HG02981 (cell line): ENCODE data around the gene GNAQ.

Experiments used
- ATAC-seq: cut with Tn5 transposase; IDR thresholded peaks from one replicate; pipeline ENCODE4 v1.9.1; 2021; ENCODE audit warnings: mild to moderate bottlenecking, moderate library complexity; ENCODE audit not compliant: unreplicated experiment

The GNAQ gene

DNA sequence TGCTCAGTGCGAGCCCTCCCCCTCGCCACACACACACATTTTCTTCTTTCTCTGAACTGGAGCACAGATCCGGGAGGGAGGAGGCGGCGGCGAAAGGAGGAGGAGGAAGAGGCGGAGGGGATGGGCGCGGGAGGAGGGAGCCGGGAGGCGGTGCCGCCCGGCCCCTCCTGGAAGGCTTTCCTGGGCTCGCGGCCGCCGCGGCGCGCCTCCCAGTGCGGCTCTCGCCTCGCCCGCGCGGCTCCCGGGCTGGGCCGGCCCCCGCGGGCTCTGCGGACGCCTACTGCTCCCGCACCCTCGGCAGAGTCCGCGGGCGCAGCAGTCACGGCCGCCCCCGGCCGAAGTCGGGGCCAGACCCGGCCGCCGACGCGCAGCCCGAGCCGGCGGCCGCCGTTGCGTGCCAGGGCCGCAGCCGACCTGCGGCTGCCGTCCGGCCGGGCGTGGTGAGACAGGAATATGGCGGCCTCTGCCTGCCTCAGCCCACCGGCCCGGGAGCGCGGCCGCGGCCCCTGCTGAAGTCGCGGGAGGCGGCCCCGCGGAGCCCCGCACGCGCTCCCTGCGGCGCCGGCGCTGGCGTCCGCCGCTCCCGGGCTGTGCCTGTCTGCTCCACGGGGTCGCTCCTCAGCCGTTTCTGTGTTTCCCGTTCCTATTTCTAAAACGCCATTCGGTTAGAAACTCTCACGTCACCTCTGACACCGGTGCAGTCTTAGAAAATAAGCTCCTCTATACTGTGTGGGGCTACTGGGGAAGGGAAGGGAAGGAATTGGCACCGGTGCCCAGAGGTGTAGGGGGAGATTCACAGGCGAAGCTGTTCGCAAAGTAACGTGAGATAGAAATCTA is 500 bp upstream of the GNAQ start:
- ATAC-seq: no peak

- no peak for ATAC-seq
Measured at GRCh38 chr9:78030553-78031443, 813 bp downstream of the GNAQ start.

- no peak for ATAC-seq
Measured at GRCh38 chr9:78030296-78030552, 1.4 kb downstream of the GNAQ start.

GRCh38 chr9:78029551-78030295 is 1.9 kb downstream of the GNAQ start:
- no peak for ATAC-seq

- ATAC-seq: no peak
Measured at GRCh38 chr9:78028926-78029325, 2.7 kb downstream of the GNAQ start.

DNA sequence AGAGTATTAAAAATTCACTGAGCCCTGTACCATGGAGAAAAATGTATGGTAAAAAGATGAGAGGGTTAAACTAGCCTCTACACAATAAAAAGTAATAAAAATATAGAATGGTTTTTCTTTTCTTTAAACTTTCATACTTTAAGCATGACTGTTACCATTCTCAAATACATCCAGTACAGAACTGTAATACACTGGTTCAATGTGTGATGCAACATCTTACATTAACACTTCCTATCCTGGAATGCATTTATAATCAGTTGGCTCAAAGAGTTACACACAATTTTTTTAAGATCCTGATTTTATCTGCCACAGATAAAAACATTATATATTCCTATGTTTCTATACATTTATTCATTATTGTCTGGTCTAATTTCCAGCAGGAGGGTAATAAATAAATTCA is 4.7 kb downstream of the GNAQ start:
- no peak for ATAC-seq

GRCh38 chr9:78026416-78026815 is 5.2 kb downstream of the GNAQ start:
- ATAC-seq: no peak

- ATAC-seq: no peak
Measured at GRCh38 chr9:78025186-78025585, 6.4 kb downstream of the GNAQ start.

- no peak for ATAC-seq
Measured at GRCh38 chr9:78023003-78023741, 8.4 kb downstream of the GNAQ start.

DNA sequence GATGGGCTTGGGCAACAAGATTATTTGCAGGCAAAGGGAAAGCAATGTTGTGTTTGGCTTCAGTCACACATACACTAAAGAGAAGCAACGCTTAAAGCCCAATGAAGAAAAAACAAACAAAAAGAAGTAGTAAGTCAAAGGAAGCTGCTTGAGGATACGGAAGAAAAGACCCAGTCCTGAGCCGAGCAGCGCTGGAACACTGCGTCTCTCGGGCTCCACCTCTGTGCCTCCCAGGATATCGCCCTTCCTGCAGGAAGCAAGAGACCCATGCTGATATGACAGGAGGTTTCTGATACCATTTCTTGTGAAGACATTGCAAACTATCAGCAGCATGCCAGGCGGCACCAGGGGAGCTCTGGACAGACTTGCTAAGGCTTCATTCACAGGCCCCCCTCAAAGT is 9.9 kb downstream of the GNAQ start:
- ATAC-seq: no peak

DNA sequence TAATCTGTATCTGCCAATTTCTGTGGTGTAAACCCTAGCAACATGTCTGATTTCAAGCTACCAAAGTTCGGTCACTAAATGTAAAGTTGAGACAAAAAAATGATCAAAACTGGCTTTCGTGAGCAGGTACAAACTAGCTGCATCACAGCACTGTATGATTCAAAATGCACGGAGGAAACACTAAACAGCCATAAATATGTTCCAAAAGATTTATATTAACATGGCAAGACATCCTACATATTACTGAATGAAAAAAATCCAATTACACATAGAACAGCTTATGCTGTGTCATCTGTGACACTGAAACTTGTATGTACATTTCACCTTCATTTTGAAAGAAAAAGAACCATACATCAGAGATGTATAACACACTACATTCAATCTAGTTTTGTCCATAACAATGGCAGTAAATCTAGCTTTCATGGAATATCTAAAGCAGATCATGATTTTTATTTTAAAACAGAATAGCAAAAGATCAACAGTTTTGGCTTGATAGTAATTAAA is 14.4 kb downstream of the GNAQ start:
- no peak for ATAC-seq

DNA sequence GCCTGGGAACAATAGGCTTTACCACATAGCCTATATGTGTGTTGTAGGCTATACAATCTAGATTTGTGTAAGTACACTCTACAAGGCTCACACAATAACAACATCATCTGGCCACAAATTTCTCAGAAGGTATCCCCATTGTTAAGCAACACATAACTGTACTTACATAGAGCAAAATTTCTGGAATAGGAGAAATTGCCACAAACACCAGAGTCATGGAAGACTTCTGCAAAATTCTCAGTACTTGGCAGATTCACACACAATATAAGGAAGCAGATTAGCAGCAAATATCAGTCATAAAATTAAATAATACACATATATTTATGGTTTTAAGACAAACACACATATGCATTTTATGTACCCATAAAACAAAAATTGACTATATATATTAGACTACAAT is 16.4 kb downstream of the GNAQ start:
- no peak for ATAC-seq

DNA sequence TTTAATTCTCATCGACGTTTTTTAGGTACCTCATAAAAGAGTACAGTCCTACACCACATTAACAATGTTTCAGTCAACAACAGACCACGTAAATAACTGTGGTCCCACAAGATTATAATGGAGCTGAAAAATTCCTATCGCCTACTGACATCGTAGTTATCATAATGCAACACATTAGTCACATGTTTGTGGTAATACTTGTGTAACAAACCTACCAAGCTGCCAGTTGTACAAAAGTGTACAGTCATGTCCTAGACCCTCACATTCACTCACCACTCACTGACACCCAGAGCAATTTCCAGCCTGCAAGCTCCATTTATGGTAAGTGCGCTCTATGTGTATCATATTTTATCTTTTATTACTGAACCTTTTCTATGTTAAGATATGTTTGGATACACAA is 16.8 kb downstream of the GNAQ start:
- ATAC-seq: no peak

GRCh38 chr9:78013934-78014333 is 17.7 kb downstream of the GNAQ start:
- no peak for ATAC-seq

- no peak for ATAC-seq
Measured at GRCh38 chr9:78011049-78011448, 20.6 kb downstream of the GNAQ start.

GRCh38 chr9:78010445-78010844 is 21.2 kb downstream of the GNAQ start:
- ATAC-seq: no peak

- no peak for ATAC-seq
Measured at GRCh38 chr9:78009186-78009585, 22.4 kb downstream of the GNAQ start.

GRCh38 chr9:78006734-78007133 is 24.9 kb downstream of the GNAQ start:
- ATAC-seq: no peak

- ATAC-seq: no peak
Measured at GRCh38 chr9:78005231-78006002, 26.2 kb downstream of the GNAQ start.
